Transverse colon (tissue), 4 donors: Measurements from ENCODE around the gene UBL3. TPM values are rescaled to one million over a fixed set of nuclear protein-coding genes. Genes with fewer than 3 reads are reported as not detected.

Experiments
- DNase-seq: peaks from one replicate; pipeline ENCODE4 v3.0.0-alpha.2; 2019
- H3K27ac ChIP-seq, 4 donors: fragments of 200-600 bp; sonication (generic); 2 replicates each; pipeline ENCODE4 v1.5.1; 2016 to 2018; ENCODE audit warnings: inconsistent platforms in 4 of 4
- H3K27me3 ChIP-seq: fragments of 200-600 bp; sonication (generic); 2 replicates; pipeline ENCODE4 v1.5.1; 2017; ENCODE audit warnings: inconsistent platforms
- H3K36me3 ChIP-seq, 4 donors: fragments of 200-600 bp; sonication (generic); 2 replicates each; pipeline ENCODE4 v1.5.1; 2017 to 2019; ENCODE audit warnings: inconsistent platforms in 4 of 4
- H3K4me1 ChIP-seq, 4 donors: fragments of 200-600 bp; sonication (generic); 2 replicates each; pipeline ENCODE4 v1.5.1; 2017 to 2020; ENCODE audit warnings: inconsistent platforms in 4 of 4
- H3K4me3 ChIP-seq, 4 donors: fragments of 200-600 bp; sonication (generic); 1 replicate in 1 of 4; 2 replicates in 3 of 4; pipeline versions ENCODE4 v1.5.1 to v1.6.1; 2017 to 2019; ENCODE audit warnings: inconsistent platforms in 4 of 4
- H3K9me3 ChIP-seq, 2 donors: fragments of 200-600 bp; sonication (generic); 2 replicates each; pipeline ENCODE4 v1.5.1; 2017 to 2019; ENCODE audit warnings: inconsistent platforms in 2 of 2
- EP300 ChIP-seq: sonication (generic); formaldehyde crosslinking; IDR thresholded peaks from one replicate; pipeline ENCODE4 v1.6.1; 2017; ENCODE audit warnings: antibody characterized with exemption, low read depth
- POLR2A ChIP-seq: fragments of 450-650 bp; IDR thresholded peaks from one replicate; pipeline ENCODE4 v1.6.1; 2016; ENCODE audit warnings: antibody characterized with exemption, mild to moderate bottlenecking, moderate library complexity
- POLR2AphosphoS5 ChIP-seq, 3 donors: sonication (generic); formaldehyde crosslinking; IDR thresholded peaks; one replicate each; pipeline ENCODE4 v1.6.1; 2016; ENCODE audit warnings: antibody characterized with exemption in 3 of 3
- WGBS, 2 donors: methylation state at CpG; one replicate each; pipeline ENCODE4 v1.1.5; 2018; ENCODE audit warnings: low coverage in 1 of 2; 5-methylcytosine and 5-hydroxymethylcytosine counted together
- in situ Hi-C, 4 donors: fragments of 200-750 bp; cut with MboI; loops; one replicate each; pipeline versions ENCODE4 v1.15.0 to v1.15.1; 2017; ENCODE audit warnings: low sequenced_read_pairs in 3 of 4, low pct_ligation_motif_present in 1 of 4, low pct_unique_long_range_greater_than_20kb in 1 of 4
- intact Hi-C: fragments of 100-400 bp; cut with DNase I; formaldehyde crosslinking; loops from one replicate; pipeline ENCODE4 v1.15.1; 2023; ENCODE audit warnings: low total_unique reads
- total RNA-seq, 4 donors: library from RNA; depleted of rRNA; stranded (reverse); fragments of >200 nt; gene quantifications; one replicate each; pipeline ENCODE4 v1.1.0, GENCODE V29; 2016
- TF ChIP-seq, protein P1 (sequence below), 5 experiments: fragments of 200-600 bp in 3 of 5; fragments of 450-650 bp in 2 of 5; sonication (generic) in 3 of 5; IDR thresholded peaks; 1 replicate in 2 of 5; 2 replicates in 3 of 5; pipeline ENCODE4 v1.5.1; 2016 to 2017; ENCODE audit warnings: antibody characterized with exemption in 5 of 5, inconsistent platforms in 3 of 5, mild to moderate bottlenecking in 2 of 5, moderate library complexity in 1 of 5

UBL3 gene
- total RNA-seq, 4 donors from 2014 or later: 8.8 to 77.1 (median 60.0) TPM

DNA sequence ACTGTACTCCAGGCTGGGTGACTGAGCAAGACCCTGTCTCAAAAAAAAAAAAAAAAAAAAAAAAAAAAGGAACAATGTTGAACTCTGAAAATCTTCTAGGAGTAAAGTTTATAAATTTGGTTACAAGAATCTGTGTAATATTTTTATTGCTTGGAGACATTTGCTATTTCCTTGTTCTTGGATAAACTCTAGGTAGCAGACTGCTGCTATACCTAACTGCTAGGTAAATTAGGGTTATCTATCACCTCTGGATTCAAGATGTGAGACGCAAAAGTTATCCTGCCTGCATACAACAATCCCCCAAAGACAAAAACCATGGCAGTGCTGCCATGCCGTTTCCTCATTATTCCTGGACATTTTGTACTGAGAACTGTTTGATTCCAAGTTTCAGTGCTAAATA, 33.7 kb downstream of the UBL3 start:
- TF ChIP-seq, protein P1, sequence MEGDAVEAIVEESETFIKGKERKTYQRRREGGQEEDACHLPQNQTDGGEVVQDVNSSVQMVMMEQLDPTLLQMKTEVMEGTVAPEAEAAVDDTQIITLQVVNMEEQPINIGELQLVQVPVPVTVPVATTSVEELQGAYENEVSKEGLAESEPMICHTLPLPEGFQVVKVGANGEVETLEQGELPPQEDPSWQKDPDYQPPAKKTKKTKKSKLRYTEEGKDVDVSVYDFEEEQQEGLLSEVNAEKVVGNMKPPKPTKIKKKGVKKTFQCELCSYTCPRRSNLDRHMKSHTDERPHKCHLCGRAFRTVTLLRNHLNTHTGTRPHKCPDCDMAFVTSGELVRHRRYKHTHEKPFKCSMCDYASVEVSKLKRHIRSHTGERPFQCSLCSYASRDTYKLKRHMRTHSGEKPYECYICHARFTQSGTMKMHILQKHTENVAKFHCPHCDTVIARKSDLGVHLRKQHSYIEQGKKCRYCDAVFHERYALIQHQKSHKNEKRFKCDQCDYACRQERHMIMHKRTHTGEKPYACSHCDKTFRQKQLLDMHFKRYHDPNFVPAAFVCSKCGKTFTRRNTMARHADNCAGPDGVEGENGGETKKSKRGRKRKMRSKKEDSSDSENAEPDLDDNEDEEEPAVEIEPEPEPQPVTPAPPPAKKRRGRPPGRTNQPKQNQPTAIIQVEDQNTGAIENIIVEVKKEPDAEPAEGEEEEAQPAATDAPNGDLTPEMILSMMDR (IDR thresholded peaks at IDR 0.05): no peak
- TF ChIP-seq POLR2A: no peak
- TF ChIP-seq EP300: no peak
- no peak for TF ChIP-seq POLR2AphosphoS5 (IDR thresholded peaks at IDR 0.05)
- no peaks in the 10 kb centered on the region for H3K36me3 ChIP-seq
- H3K27me3 ChIP-seq: no peaks in the 10 kb centered on the region
- intact Hi-C loops: no loop called here
- H3K4me3 ChIP-seq: no peak overlapping the region
- no peak for DNase-seq
- H3K4me1 ChIP-seq: peaks cover 0 to 35% (median 17%) of the 10 kb centered on the region in 4 donors
- WGBS, 2 donors: 55 to 71% methylated on average over 2 of the region's 2 CpGs
- no peaks in the 10 kb centered on the region for H3K9me3 ChIP-seq
- no peak overlapping the region for H3K27ac ChIP-seq
- in situ Hi-C loops: no loop called here

DNA sequence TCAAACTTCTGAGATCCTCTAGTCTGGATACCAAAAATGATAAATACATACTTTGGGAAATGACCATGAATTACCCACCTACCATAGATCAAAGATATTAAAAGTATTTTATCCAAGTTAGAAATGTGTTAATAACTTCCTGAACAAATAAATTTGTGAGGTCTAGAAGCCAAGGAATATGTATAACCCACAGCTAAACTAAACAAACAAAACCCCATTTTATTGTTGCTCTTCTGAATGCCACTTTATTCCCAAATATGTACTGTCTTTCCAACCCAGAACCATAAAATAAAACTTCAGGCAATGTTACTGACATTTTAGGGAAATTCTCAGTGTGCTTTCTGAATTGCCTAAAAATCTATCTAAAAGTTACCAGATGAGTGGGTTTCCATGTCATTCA, 35.1 kb downstream of the UBL3 start:
- H3K4me1 ChIP-seq: peaks cover 8 to 49% (median 27%) of the 10 kb centered on the region in 4 donors
- no peaks in the 10 kb centered on the region for H3K36me3 ChIP-seq

DNA sequence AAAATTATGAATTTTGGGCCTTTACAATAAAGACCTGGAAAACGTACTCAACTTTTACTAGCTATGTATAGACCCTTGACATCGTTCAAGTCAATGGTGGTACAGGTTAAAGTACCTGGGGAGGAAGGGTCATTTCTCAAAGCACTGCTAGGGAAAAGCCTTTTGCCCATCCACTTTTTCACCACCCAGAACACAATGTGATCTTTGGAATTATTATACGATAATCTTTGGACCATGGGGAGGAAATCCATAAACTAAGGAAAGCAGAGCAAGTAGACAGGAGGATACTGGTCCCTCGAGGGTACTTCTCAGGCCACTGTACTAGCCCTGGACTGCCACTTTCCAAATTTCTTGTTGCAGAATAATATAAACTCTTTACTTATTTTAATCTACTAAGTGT, 39.5 kb downstream of the UBL3 start:
- TF ChIP-seq, protein P1 (IDR thresholded peaks at IDR 0.05): no peak
- no peak for TF ChIP-seq POLR2A
- TF ChIP-seq POLR2AphosphoS5 (IDR thresholded peaks at IDR 0.05): no peak
- TF ChIP-seq EP300: no peak
- Histone ChIP-seq H3K4me3 (no peak overlapping the region), H3K27me3 (no peaks in the 10 kb centered on the region), H3K4me1 (peaks cover 11 to 48% (median 20%) of the 10 kb centered on the region in 4 donors), H3K9me3 (no peaks in the 10 kb centered on the region), H3K27ac (no peak overlapping the region), H3K36me3 (no peaks in the 10 kb centered on the region)
- intact Hi-C loops: no loop called here
- 71 to 75% methylated on average over 3 to 4 of the region's 4 CpGs for WGBS, 2 donors
- DNase-seq: no peak
- in situ Hi-C loops: no loop called here

More for the DNA sequence above, 35.1 kb downstream of the UBL3 start:
- DNase-seq: no peak
- in situ Hi-C loops: no loop called here
- no peak overlapping the region for H3K4me3 ChIP-seq
- intact Hi-C loops: no loop called here
- H3K27ac ChIP-seq: no peak overlapping the region
- no peaks in the 10 kb centered on the region for H3K27me3 ChIP-seq
- no peaks in the 10 kb centered on the region for H3K9me3 ChIP-seq
- TF ChIP-seq EP300 (no peak), POLR2A (no peak), POLR2AphosphoS5 (IDR thresholded peaks at IDR 0.05) (no peak)
- TF ChIP-seq, protein P1 (IDR thresholded peaks at IDR 0.05): no peak

DNA sequence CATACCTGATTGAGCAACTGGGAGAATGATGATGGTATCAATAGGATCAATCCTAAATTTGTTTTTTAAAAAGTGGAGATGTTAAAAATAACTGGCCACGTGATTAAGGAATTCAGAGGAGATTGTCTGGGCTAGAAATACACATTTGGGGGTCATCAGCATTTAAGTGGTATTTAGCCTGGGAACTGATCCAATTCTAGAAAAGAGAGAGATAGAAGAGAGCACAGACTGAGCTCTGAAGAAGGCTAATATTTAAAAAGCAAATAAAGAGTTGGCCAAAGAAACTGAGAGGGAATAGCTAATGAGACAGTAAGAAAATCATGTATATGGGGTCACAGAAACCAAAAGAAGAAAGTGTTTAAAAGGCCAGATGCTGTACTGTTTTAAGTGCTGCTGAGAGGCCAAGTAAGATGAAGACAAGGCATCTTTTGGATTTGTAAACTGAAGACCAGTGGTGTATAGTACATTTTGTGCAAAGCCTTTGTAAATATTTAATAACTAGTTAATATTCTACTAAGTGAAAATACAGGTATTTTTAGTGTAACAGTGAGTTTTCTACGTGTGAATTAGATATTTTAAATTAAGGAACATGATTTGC, 40.2 kb downstream of the UBL3 start:
- TF ChIP-seq EP300: no peak
- WGBS, 2 donors: 35 to 47% methylated on average over 2 of the region's 2 CpGs
- in situ Hi-C loops (no loop called here), intact Hi-C loops (no loop called here)
- H3K36me3 ChIP-seq: no peaks in the 10 kb centered on the region
- no peak for DNase-seq
- peaks cover 11 to 44% (median 20%) of the 10 kb centered on the region in 4 donors for H3K4me1 ChIP-seq
- no peaks in the 10 kb centered on the region for H3K9me3 ChIP-seq
- no peak overlapping the region for H3K4me3 ChIP-seq
- no peak overlapping the region for H3K27ac ChIP-seq
- no peaks in the 10 kb centered on the region for H3K27me3 ChIP-seq

DNA sequence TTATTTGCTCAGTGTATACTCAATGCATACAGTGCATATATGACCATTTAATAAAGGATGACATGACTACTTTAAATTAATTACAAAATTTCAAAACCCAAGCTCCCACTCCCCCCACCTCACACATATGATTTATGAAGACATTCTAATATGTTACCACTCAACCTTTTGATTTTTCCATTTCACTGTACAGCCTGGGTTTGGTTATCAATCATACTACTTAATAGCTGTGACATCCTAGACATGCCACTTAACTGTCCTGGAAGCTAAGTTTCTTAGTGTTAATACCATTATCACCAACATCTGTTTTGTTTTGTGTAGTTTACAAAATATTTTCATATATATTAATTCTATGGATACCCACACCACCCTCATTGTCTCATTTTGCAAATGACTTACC, 42.2 kb downstream of the UBL3 start:
- H3K27me3 ChIP-seq: no peaks in the 10 kb centered on the region
- intact Hi-C loops: no loop called here
- no peak for DNase-seq
- no peaks in the 10 kb centered on the region for H3K36me3 ChIP-seq
- H3K27ac ChIP-seq: no peak overlapping the region
- peaks cover 11 to 44% (median 19%) of the 10 kb centered on the region in 4 donors for H3K4me1 ChIP-seq
- TF ChIP-seq, protein P1 (IDR thresholded peaks at IDR 0.05): no peak
- TF ChIP-seq EP300 (no peak), POLR2AphosphoS5 (IDR thresholded peaks at IDR 0.05) (no peak), POLR2A (no peak)
- in situ Hi-C loops: no loop called here
- no peak overlapping the region for H3K4me3 ChIP-seq
- no peaks in the 10 kb centered on the region for H3K9me3 ChIP-seq
